Forelimb muscle (tissue), 1 donor: ENCODE data around the gene MACF1. TPM values are rescaled to one million over a fixed set of nuclear protein-coding genes. Genes with fewer than 3 reads are reported as not detected.

Experiments used
- DNase-seq: peaks from one replicate; pipeline ENCODE4 v3.0.0-alpha.2; 2013; ENCODE audit warnings: low read depth
- polyA plus RNA-seq: library from polyadenylated mRNA; unstranded; fragments of 120-200 nt; gene quantifications from one replicate; pipeline ENCODE4 v1.2.1, GENCODE V29; 2013; ENCODE audit not compliant: insufficient read length

Gene MACF1
- polyA plus RNA-seq, 1 donor: 263 TPM

DNA sequence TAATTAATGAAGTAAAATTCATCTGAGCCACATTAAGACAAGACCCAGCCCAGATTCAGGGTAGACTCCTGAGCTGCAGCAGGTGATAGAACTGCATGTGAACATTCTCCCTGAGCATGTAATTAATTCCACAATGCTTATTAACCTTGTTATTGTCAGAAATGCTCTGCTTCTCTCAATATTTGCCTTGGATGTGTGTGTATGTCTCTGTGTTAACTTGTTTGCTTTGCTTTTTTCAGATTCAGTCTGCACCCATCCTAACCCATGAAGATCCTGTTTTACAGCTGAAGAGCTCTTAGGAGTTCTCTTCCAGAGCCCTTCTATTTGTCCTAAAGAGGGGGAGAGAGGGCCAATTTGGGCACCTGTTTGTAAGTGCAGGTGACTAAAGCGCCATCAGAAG, 143.8 kb downstream of the MACF1 start:
- DNase-seq: no peak

DNA sequence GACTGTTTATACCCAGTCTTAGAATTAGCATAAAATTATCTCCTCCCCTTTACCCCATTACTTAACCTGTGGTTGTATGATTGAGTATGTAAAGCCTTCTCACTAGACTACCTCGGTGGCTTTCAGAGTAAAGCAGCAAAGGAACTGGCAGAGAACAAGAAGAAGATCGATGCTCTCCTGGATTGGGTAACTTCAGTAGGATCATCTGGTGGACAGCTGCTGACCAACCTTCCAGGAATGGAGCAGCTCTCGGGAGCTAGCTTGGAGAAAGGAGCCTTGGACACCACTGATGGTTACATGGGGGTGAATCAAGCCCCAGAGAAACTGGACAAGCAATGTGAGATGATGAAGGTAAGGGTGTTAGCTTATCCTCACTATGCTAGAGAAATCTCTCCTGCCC, 148.4 kb downstream of the MACF1 start:
- no peak for DNase-seq

DNA sequence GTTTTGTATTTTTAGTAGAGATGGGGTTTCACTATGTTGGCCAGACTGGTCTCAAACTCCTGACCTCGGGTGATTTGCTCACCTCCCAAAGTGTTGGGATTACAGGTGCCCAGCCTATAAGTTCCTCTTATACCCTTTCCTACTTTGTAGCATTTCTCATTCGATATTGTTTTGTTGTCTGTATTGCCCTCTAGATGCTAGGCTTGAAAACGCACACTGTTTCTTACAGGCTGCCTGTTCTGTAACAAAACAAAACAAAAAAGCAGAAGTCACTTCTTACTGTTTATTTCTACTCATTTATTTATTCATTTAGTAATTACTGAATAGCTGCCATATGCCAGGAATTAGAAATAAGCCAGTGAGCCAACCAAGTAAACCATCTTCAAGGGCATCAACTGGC, 150.1 kb downstream of the MACF1 start:
- DNase-seq: no peak

DNA sequence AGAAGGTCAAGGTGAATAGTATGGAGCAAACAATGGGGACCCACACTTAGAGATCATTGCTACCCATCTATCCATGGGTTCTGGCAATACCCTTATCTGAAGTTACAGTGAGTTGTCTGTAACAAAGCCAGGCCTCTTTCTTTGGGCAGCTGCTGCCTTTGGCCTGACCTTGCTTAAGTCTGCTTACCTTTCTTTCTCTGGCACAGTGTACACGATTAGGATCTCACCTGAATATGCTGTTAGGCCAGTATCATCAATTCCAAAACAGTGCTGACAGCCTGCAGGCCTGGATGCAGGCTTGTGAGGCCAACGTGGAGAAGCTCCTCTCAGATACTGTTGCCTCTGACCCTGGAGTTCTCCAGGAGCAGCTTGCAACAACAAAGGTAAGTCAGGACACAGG, 154.0 kb downstream of the MACF1 start:
- DNase-seq: no peak

DNA sequence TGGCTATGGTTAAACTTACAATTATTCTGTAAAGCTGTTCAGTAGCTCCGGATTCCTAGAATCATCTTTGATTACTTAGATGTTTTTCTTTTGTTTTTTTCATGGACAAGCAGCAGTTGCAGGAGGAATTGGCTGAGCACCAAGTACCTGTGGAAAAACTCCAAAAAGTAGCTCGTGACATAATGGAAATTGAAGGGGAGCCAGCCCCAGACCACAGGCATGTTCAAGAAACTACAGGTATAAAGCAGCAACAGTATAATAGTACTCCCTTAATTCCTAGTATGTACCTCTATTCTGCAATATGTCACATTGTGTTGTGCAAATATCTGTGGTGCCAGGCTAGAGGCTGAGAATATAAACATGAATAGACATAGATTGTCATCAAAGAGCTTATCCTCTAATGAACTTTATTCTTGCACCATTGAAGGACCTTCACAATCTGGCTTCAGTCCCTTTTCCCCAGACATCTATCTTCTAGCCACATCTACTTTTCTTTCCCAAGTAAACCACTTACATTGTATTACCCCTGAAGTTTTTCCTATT, 154.6 kb downstream of the MACF1 start:
- no peak for DNase-seq

DNA sequence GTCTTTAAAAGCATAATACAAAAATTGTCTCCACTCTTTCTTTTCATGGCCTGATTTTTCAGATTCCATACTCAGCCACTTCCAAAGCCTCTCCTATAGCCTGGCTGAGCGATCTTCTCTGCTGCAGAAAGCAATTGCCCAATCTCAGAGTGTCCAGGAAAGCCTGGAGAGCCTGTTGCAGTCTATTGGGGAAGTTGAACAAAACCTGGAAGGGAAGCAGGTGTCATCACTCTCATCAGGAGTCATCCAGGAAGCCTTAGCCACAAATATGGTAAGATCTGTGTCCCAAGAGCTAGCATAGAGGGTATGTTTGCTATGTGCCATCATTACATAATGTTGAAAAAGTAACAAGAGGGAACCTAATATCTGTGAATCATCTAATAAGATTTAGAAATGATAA, 156.2 kb downstream of the MACF1 start:
- no peak for DNase-seq

DNA sequence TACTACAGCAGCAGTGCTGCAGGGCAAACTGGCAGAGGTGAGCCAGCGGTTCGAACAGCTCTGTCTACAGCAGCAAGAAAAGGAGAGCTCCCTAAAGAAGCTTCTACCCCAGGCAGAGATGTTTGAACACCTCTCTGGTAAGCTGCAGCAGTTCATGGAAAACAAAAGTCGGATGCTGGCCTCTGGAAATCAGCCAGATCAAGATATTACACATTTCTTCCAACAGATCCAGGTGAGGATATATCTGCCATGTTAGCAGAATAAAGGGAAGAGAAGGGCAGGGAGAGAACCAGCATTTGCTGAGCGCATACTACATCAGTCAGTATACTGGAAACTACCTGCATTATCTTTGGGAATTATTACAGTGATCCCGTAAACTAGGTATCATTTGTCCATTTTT, 157.0 kb downstream of the MACF1 start:
- DNase-seq: no peak

DNA sequence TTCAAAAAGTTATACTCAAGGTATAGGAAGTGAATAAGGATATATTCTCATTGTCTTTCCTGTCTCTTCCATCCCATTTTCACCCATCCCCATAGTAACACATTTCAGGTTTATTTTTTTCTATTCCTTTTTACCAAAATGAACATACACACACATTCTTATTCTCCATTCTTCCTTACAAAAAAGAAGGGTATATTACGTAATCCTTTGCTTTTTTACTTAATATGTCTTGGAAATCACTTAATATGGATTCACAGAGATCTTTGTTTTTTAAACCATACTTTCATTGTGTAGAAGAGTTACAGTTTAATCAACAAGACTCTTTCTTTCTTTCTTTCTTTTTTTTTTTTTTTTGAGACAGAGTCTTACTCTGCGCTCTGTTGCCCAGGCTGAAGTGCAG, 158.8 kb downstream of the MACF1 start:
- DNase-seq: no peak

DNA sequence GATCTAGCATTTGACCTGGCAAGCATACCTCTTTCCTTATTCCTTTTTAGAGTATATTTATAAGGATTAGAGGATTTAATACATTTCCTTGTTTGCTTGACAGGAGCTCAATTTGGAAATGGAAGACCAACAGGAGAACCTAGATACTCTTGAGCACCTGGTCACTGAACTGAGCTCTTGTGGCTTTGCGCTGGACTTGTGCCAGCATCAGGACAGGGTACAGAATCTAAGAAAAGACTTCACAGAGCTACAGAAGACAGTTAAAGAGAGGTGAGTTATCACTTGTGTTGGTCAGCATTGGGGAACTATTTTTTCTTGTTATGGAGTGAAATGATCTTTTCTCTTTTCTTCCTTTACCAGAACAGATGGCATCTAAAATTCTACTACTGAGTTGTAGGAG, 163.6 kb downstream of the MACF1 start:
- no peak for DNase-seq

DNA sequence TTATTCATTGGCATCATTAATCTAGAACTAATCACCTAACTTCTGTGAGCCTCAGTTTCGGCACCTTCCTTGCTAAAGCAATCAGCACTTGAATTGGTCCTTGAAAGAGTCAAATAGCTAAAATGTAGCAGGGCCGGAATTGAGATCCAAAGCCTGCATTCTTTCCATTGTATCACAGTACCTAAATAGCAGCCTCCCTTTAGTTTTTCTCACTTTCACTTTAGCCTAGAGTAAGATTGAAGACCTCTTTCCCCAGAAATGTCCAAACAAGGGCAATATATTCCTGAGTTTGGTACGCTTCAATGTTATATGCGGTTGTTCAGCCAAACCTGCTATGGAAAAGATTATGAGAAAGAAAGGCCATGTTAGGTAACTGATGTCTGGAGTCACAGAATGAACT, 165.1 kb downstream of the MACF1 start:
- DNase-seq: no peak

DNA sequence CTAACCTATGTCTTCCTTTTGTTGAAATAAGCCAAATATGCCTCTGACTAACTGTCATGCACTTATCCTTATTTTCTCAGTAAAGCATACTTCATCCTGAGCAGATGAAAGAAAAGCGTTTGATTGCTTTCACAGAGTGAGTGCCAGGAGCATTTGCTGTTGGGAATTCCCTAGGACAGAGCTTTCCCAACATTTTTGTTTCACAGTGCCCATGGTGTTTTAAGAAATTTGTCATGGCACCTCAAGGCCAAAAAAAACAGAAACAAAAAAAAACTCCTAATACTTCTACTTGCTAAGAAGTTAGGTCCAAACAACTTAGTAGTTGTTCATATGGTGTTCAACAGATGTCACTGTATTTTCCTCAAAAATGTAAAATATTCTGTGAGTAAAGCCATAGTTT, 166.1 kb downstream of the MACF1 start:
- DNase-seq: no peak

DNA sequence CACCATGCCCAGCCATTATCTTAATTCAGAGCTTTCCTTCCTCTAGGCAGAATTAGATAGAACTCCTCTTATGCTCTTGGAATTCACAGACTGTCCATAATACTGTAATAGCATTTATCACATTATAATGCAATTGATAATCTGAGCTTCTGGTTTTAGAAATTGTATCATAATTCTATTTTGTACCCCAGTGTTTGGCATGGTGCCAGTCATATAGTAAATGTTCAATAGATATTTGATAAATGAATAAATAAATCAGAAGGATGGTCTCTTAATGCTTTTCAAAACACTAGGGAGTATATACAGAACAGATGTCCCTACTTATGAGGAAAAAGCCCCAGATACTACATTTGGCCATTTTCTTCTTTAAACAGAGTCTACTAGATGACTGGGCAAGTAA, 167.6 kb downstream of the MACF1 start:
- DNase-seq: no peak

DNA sequence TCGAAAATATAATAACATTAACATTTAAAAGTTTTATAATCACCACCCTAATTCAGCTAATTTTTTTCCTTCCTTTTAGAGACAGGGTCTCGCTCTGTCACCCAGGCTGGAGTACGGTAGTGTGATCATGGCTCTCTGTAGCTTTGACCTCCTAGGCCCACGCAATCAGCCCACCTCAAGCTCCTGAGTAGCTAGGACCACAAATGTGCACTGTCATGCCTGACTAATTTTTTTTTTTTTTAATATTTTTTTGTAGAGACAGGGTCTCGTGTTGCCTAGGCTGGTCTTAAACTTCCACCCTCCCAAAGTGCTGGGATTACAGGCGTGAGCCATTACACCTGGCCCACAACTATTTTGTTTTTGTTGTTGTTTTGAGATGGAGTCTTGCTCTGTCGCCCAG, 172.2 kb downstream of the MACF1 start:
- no peak for DNase-seq

DNA sequence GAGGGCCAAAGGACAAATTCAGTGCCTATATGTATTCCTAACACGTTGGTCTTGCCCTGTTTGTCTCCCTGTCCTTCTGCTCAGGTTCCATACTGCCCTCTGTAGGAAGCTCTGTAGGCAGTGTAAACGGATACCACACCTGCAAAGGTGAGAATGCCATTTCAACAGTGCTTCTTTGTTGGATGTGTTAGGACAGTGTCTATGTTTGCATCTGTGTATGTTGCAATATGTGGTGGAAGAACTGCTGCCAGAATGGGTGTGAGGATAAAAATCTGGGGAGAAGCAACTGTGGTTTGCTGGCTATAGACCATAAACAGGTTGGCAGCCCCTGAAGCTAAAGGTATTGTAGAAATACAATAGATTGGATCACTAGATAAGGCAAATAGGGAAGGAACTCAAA, 173.9 kb downstream of the MACF1 start:
- no peak for DNase-seq

DNA sequence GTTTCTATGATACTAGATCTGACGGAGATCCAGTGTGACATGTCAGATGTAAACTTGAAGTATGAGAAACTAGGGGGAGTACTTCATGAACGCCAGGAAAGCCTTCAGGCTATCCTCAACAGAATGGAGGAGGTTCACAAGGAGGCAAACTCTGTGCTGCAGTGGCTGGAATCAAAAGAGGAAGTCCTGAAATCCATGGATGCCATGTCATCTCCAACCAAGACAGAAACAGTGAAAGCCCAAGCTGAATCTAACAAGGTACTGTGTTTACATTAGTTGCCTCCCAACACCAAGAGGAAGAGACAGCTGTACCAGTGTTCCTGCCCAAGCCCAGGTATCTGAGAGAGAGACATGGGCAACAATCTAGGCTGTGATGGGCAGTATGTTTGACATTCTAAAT, 174.7 kb downstream of the MACF1 start:
- DNase-seq: no peak

DNA sequence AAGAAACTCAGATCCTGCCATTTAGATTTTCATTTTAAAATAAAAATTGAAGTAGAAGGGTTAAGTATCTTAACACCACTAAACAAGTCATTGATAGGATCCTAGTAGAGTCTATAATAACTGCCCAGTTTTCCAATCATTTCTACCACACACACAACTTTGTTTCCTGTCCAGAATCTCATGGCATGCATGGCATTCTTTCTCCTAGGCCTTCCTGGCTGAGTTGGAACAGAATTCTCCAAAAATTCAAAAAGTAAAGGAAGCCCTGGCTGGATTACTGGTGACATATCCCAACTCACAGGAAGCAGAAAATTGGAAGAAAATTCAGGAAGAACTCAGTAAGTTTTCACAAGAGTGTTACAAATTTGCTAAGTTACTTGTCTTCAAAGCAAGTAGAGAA, 175.5 kb downstream of the MACF1 start:
- no peak for DNase-seq

DNA sequence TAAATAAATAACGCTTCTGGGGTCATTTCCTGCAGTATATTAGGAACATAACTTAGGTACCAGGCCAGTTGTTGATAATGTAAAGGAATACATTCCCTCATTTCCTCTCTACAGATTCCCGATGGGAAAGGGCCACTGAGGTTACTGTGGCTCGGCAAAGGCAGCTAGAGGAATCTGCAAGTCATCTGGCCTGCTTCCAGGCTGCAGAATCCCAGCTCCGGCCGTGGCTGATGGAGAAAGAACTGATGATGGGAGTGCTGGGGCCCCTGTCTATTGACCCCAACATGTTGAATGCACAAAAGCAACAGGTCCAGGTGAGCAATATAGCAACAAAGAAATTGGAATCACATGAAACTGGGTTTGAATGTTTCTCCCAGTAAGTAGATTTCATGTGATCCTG, 177.3 kb downstream of the MACF1 start:
- no peak for DNase-seq

DNA sequence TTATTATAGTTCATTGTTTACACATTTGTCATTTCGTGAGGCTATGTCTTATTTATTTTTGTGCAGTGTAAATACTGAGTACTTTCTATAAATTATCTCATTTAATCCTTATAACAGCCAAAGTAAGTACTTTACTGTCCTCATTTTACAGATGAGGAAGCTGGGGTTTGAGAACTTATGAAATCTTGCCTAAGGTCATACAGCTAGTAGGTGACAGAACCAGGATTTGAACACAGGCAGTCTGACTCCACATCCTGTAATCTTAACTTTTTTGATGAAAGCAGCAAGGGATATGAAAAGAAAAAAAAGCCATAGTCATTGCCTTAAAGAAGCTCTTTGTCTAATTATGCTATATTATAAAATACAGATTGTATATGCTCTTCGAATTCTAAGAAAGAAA, 179.8 kb downstream of the MACF1 start:
- no peak for DNase-seq

DNA sequence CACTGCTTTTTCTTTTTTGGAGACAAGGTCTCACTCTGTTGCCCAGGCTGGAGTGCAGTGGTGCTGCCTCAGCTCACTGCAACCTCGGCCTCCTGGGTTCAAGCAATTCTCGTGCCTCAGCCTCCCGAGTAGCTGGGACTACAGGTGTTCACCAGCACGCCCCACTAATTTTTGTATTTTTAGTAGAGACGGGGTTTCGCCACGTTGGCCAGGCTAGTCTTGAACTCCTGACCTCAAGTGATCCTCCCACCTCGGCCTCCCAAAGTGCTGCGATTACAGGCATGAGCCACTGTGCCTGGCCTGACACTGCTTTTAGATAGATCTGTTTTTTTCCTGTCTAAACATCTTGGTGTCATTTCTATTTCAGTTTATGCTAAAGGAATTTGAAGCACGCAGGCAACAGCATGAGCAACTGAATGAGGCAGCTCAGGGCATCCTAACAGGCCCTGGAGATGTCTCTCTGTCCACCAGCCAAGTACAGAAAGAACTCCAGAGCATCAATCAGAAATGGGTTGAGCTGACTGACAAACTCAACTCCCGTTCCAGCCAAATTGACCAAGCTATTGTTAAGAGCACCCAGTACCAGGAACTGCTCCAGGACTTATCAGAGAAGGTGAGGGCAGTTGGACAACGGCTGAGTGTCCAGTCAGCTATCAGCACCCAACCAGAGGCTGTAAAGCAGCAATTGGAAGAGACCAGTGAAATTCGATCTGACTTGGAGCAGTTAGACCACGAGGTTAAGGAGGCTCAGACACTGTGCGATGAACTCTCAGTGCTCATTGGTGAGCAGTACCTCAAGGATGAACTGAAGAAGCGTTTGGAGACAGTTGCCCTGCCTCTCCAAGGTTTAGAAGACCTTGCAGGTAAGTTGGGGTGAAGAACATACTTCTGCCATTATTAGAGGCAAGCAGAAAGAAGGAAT, 180.8 kb downstream of the MACF1 start:
- DNase-seq: no peak

DNA sequence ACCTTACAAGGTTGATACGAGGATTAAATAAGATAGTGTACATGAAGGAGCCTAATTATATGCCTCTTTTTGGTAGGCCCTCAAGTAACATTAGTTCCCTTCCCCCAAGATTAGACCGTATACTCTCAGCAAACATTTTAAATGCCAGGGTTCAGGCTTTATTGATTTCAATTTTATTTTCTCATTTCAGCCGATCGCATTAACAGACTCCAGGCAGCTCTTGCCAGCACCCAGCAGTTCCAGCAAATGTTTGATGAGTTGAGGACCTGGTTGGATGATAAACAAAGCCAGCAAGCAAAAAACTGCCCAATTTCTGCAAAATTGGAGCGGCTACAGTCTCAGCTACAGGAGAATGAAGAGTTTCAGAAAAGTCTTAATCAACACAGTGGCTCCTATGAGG, 182.5 kb downstream of the MACF1 start:
- DNase-seq: no peak

DNA sequence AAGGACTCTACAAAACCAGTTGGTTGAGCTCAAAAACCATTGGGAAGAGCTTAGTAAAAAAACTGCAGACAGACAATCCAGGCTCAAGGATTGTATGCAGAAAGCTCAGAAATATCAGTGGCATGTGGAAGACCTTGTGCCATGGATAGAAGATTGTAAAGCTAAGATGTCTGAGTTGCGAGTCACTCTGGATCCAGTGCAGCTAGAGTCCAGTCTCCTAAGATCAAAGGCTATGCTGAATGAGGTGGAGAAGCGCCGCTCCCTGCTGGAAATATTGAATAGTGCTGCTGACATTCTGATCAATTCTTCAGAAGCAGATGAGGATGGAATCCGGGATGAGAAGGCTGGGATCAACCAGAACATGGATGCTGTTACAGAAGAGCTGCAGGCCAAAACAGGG, 183.0 kb downstream of the MACF1 start:
- DNase-seq: no peak

DNA sequence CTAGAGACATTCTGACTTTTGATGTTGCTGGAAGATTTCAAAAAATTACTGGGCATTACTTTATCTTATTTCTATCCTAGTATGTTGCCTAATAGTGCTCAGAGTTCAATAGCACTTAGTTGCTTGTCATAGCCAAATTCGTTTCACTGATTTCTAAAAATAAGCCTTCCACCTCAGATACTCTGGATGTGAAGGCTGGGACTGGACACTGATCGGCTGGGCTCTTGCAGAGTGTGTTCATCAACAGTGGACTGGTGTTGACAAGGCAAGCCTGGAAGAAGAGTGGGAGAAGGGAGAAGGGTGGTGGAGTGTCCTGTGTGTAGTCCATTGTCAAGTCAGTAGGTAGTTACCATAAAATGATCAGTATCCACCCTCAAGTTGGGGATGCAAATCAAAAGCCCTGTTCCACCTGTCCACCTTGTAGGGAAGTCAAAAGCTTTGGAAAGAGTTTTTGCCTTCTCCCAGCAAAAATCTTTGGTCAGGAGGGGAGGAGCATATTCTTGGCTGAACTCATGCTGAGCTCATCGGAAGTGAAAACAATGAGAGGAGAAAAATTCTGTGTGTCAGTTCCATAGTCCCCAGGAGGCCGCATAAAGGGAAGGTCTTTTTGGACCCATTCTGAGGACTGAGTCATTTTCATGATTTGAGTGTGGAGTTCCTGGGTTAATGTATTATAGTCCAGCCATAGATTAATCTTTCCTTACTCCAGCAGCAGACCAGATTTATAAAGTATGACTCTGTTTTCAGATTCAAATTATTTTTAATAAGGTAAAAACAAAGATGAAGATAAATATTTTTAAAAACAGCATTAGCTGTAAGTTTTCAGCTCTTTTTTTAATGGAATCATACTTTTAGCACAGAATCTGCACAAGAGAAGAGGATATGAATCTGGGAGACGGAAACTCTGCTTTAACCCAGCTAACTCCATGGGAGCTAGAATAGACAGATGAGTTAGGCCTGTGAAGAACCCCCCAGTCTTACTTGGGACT, 187.5 kb downstream of the MACF1 start:
- peak; percentile 86 for DNase-seq
